ENCODE results near the gene PTPN14.
"Not testable (repeated sequence)": the region's sequence is repeated elsewhere in the genome, so short reads cannot be mapped to it uniquely, and the experiment has no call there.

The PTPN14 gene

GRCh38 chr1:214551436-214552173 is at the start of gene PTPN14:
Gene PTPN14 (minus strand): TSS chr1:214551602. CDS start chr1:214464803, 86,799 bp downstream.
- no peak for DNase-seq

- DNase-seq, result no peak
Measured at GRCh38 chr1:214593158-214593557, 41.8 kb upstream of the PTPN14 start.

- not testable (repeated sequence) for DNase-seq
Measured at GRCh38 chr1:214591918-214592317, 40.5 kb upstream of the PTPN14 start.

GRCh38 chr1:214590696-214591095 is 39.3 kb upstream of the PTPN14 start:
- no peak for DNase-seq

DNA sequence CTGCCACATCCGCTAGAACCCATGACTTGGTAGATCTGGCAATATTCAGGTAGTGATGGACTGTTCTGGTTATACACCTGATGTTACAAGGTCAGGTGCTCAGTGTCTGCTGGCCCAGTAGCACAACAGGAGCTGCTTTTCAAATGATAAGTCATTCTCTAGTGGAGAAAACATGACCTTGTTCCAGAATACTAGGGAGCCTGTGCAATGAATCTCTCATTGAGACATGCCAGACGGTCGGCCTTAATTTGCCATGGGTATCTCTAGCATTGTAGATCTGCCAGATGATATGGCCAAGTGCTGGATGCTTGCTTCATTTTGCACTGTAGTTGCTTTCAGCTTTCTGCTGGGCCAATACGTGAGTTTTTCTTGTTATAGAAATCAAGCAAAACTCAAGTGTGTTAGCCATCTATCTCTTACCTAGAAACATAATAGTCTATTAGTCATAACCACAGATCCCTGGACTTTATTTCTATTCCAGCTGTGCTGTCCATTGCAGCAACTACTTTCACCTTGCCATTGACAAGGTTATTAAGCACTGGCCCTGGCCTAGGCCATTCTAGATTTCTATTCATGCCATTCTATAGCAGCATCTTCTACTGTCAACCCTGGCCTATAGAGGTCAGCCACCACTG is 37.7 kb upstream of the PTPN14 start:
- DNase-seq, result no peak

GRCh38 chr1:214587165-214587564 is 35.8 kb upstream of the PTPN14 start:
- DNase-seq, result no peak

DNA sequence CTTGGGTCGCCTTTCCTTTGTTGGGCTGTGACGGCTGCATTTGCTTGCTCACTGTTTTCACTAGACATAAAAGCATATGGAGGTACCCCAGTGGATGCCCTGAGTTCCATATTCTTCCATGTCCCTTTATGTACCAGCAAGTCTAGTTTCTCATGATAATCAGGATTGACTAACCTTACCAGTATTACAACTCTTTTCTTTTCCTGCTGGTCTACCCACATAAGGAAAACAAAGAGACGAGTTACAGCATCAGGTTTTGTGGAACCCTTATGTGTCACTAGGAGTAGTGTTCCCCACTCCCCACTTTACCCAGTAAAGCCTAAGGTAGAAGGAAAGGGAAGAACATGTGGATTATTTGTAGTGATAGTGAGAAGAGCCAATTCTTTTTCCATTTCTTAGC is 35.2 kb upstream of the PTPN14 start:
- DNase-seq, result no peak

- no peak for DNase-seq
Measured at GRCh38 chr1:214584805-214585766, 33.7 kb upstream of the PTPN14 start.

- no peak for DNase-seq
Measured at GRCh38 chr1:214583824-214584554, 32.6 kb upstream of the PTPN14 start.

DNA sequence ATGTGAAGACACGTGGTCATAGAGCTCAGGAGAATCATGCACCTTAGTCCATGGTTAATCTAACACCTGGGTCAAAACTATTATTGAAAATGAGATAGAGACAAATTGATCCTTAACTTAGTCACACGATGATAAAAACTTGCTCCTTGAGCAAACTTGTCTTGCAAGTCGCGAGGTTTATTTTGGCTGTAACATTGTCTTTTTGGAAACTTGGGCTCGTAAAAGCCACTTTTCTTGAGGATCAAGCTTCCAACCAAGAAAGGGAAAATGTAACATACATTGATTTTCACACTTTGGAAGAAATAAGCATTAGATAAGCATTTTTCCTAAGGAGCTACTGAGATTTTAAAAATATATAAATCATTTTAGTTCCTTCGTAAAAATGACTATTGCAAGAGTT is 31.7 kb upstream of the PTPN14 start:
- DNase-seq, result no peak

GRCh38 chr1:214582289-214582891 is 31.0 kb upstream of the PTPN14 start:
- DNase-seq, result no peak

DNA sequence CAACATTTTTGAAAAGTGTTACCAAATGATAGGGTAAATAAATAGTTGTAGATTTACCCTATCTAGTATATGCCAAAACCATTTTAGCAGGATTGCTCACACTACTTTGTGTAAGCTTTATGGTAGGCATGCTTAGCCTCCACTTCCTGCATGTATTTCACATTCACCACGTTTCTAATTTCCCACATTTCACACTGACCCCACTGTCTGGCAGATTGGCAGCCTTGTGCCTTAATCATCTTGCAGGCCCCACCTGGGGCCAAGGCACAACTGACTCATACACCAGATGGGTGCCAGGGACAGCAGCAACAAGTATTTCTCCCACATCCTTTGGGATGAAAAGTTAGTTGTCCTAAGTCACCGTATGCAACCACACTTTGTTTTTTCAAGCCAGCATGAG is 30.4 kb upstream of the PTPN14 start:
- DNase-seq, result no peak

DNA sequence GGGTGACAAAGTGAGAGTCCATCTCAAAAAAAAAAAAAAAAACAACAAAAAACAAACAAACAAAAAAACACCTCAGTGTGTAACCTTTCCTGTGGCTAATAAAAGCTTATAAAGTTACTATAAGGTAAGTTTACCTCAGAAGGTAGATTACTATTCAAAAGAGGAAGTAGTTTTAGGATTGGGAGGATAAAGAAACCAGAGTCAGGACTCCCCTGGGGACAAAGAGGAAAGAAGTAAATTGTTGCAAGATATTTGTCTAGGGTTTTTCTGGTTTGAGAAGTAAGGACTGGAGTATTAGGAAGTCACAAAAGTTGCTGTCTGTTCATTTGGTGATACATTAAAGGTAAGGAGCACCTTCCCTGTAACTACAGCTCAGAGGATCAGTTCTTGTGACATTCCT is 27.8 kb upstream of the PTPN14 start:
- no peak for DNase-seq

- not testable (repeated sequence) for DNase-seq
Measured at GRCh38 chr1:214576120-214576519, 24.7 kb upstream of the PTPN14 start.

GRCh38 chr1:214574598-214575411 is 23.4 kb upstream of the PTPN14 start:
- DNase-seq, result no peak

DNA sequence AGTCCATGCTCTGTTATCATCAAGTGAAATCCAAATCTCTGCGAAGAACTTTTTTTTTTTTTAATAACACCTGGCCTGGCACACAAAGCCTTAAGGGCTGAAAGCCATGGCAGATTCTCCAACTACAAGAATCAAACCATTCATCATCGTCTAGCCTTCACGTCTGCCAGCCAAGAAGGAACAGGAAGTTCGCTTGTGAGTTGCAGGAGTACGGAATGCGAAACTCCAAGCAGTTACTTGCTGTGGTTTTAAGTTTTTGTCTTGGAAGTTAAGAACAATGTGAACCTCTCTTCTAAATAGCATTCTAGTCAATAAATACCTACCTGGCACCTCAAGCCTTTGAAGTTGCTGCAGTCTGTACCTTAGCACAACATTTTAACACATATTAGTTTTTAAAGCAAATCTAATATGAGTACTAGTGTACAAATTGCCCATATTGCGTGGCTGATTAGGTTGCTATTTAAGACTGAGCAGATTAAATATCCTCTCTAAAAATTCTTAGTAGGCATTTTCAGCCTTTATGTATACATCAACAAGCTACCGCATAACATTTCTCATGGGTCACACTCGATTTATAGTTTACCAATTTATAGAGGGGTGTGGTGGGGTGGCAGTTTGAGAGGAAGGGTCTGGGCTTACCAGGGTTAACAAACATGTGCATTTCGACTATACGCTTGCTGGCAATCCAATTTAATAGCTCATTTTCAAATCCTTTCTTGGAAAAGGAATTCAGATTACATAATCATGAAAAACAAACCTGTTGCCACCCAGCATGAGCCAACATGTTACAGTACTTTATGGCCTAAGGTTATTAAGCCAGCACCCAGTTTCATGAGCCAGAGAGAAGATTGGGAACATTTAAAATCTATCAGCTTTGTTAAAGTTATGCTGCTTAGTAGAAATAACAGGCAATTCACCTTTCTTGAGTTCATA is 22.2 kb upstream of the PTPN14 start:
- no peak for DNase-seq

DNA sequence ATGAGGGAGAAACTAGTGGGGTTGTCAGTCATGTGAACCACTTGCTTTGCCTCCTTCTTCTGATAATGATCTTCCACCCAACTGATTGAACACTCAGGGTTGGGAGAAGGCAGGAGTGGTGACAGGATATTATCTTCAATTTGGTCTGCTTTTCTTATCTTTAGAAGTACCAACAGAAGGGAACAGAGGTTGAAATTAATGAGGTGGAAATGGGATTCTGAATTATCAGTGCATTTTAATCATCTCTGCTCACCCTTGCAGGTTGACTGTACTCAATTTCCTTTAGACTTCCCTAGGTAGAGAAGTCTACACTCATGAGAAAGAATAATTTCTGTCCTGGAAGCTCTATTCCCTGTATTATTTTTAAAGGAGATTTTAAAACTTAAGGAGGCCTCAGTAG is 19.9 kb upstream of the PTPN14 start:
- no peak for DNase-seq

- no peak for DNase-seq
Measured at GRCh38 chr1:214570442-214570841, 19.0 kb upstream of the PTPN14 start.

- no peak for DNase-seq
Measured at GRCh38 chr1:214569357-214570004, 18.1 kb upstream of the PTPN14 start.

GRCh38 chr1:214568328-214568727 is 16.9 kb upstream of the PTPN14 start:
- no peak for DNase-seq
